ENCODE results near the gene PTPRT.

Gene PTPRT

DNA sequence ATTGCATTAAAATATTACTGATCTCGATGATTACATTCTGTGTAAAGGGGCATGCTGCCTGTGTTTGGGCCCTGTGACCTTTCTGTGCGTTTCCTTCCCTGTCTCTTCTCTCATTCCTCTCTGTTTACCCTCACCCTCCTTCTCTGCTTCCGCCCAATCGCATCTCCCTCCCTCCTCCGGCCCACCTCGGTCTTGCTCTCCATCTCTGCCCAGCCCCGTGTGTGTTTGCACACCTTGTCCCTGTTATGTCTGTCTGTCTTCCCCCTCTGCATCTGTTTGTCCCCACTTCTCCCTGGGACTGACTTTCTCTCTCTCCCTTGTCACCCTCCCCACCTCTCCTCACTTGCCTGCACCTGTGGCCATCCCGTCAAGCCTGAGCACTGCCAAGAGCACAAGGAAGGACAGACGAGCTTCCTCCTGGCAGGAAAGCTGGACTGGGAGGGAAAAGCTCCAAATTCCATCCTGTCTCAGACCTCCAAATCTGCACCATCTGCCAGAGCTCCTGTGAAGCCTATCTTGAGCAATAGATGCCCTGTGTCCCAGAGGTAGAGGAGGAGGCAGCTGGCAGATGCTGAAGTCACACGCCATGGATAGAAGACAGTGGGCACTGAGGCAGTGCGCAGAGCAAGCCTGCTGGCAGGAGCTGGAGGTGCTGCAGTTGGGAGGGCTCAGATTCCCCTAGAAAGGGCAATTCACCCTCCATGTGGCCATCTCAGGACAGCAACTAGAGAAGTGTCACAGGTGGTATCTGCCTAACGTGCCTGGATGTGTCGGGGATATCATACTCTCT lies 172.3 kb downstream of the PTPRT start:
- Histone ChIP-seq H3K4me1 (ENCODE audit: control insufficient read depth in 1 of 2, insufficient read depth in 1 of 2, low read depth in 1 of 2, low read length in 1 of 2) (no peaks in the 10 kb centered on the region), H3K27me3 (no peaks in the 10 kb centered on the region), H3K9me3 (no peaks in the 10 kb centered on the region), H3K4me3 (ENCODE audit: low read depth in 1 of 2, low read length in 1 of 2) (no peak overlapping the region), H3K27ac (no peak overlapping the region), H3K36me3 (no peaks in the 10 kb centered on the region)
- TF ChIP-seq, protein P1, sequence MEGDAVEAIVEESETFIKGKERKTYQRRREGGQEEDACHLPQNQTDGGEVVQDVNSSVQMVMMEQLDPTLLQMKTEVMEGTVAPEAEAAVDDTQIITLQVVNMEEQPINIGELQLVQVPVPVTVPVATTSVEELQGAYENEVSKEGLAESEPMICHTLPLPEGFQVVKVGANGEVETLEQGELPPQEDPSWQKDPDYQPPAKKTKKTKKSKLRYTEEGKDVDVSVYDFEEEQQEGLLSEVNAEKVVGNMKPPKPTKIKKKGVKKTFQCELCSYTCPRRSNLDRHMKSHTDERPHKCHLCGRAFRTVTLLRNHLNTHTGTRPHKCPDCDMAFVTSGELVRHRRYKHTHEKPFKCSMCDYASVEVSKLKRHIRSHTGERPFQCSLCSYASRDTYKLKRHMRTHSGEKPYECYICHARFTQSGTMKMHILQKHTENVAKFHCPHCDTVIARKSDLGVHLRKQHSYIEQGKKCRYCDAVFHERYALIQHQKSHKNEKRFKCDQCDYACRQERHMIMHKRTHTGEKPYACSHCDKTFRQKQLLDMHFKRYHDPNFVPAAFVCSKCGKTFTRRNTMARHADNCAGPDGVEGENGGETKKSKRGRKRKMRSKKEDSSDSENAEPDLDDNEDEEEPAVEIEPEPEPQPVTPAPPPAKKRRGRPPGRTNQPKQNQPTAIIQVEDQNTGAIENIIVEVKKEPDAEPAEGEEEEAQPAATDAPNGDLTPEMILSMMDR (IDR thresholded peaks at IDR 0.05), result no peak

DNA sequence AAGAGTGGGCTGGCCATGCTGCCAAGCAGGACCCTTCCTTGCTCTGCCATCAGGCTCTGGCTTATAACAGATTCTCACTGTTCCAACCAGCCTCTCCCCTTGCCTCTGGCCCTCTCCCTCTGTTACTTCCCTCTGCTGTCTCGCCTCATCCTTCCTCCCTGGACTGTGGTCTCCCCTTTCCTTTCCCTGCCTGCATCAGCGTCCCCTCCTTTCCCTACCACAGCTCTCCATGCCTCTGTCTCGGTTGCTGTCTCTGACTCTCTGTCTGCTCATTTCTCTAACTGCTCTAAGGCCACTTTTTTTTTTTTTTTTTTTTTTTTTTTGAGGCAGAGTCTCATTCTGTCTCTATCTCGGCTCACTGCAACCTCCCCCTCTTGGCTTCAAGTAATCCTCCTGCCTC lies 173.4 kb downstream of the PTPRT start:
- no peaks in the 10 kb centered on the region for H3K36me3 ChIP-seq
- H3K9me3 ChIP-seq, result no peaks in the 10 kb centered on the region
- TF ChIP-seq, protein P1 (IDR thresholded peaks at IDR 0.05), result no peak
- no peaks in the 10 kb centered on the region for H3K4me1 ChIP-seq (ENCODE audit: control insufficient read depth in 1 of 2, insufficient read depth in 1 of 2, low read depth in 1 of 2, low read length in 1 of 2)
- no peak overlapping the region for H3K4me3 ChIP-seq (ENCODE audit: low read depth in 1 of 2, low read length in 1 of 2)
- H3K27ac ChIP-seq, result no peak overlapping the region
- H3K27me3 ChIP-seq, result no peaks in the 10 kb centered on the region

DNA sequence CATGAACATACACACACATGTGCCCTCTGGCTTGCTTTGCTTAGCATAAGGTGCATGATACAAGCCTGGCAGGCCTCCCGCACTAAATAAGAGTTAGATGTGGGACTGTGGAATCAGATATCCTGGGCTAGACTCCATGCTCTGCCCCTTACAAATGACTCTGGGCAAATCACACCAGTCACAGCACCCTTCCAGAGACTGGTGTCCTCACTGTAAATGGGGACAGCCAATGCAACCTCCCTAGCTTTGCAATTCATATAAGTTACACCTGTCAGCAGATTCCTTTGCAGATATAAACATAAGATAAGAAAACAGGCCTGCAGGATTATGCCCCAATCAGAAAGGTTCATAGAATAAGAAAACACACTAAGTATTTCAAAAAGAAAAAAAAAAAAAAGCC lies 174.1 kb downstream of the PTPRT start:
- no peaks in the 10 kb centered on the region for H3K4me1 ChIP-seq (ENCODE audit: control insufficient read depth in 1 of 2, insufficient read depth in 1 of 2, low read depth in 1 of 2, low read length in 1 of 2)
- H3K36me3 ChIP-seq, result no peaks in the 10 kb centered on the region
- H3K27me3 ChIP-seq, result no peaks in the 10 kb centered on the region
- no peak overlapping the region for H3K4me3 ChIP-seq (ENCODE audit: low read depth in 1 of 2, low read length in 1 of 2)
- H3K9me3 ChIP-seq, result no peaks in the 10 kb centered on the region
- H3K27ac ChIP-seq, result no peak overlapping the region
- TF ChIP-seq, protein P1 (IDR thresholded peaks at IDR 0.05), result no peak

DNA sequence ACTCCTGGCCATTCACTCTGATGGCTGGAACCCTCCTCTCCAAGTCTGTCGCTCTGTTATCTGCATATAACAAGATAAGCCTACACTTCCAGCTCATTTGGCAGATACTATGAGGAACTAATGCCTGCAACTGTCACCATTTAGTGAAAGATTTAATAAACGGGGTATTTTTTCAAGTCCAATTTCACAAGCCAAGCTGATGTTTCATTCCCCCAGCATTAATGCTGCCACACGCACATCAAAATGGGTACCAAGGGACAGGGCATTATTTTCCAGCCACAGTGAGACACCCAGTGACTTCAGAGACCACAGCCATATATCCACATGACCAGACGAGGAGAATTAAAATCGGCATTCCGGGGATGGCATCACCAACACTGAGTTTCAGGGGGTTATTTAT lies 175.5 kb downstream of the PTPRT start:
- TF ChIP-seq, protein P1 (IDR thresholded peaks at IDR 0.05), result no peak
- no peak overlapping the region for H3K27ac ChIP-seq
- H3K36me3 ChIP-seq, result no peaks in the 10 kb centered on the region
- no peaks in the 10 kb centered on the region for H3K4me1 ChIP-seq (ENCODE audit: control insufficient read depth in 1 of 2, insufficient read depth in 1 of 2, low read depth in 1 of 2, low read length in 1 of 2)
- no peaks in the 10 kb centered on the region for H3K27me3 ChIP-seq
- no peaks in the 10 kb centered on the region for H3K9me3 ChIP-seq
- no peak overlapping the region for H3K4me3 ChIP-seq (ENCODE audit: low read depth in 1 of 2, low read length in 1 of 2)

DNA sequence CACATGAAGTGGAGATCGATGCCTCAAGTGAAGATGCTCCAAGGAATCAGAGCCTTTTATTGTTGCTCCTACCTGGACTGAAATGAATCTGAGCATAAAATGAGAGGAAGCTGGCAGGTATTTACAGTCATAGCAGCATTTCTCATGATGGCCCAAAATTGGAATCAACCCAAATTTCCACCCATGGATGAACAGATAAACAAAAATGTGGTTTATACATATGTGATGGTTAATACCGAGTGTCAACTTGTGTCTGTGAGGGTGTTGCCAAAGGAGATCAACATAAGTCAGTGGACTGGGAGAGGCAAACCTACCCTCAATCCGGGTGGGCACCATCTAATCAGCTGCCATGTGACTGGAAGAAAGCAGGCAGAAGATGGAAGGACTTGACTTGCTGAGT lies 178.2 kb downstream of the PTPRT start:
- Histone ChIP-seq H3K9me3 (no peaks in the 10 kb centered on the region), H3K4me1 (ENCODE audit: control insufficient read depth in 1 of 2, insufficient read depth in 1 of 2, low read depth in 1 of 2, low read length in 1 of 2) (no peaks in the 10 kb centered on the region), H3K27ac (no peak overlapping the region), H3K27me3 (no peaks in the 10 kb centered on the region), H3K36me3 (no peaks in the 10 kb centered on the region), H3K4me3 (ENCODE audit: low read depth in 1 of 2, low read length in 1 of 2) (no peak overlapping the region)
- TF ChIP-seq, protein P1 (IDR thresholded peaks at IDR 0.05), result no peak

Measured in neutrophil (primary cell).